ENCODE measurements around the gene MALRD1.

MALRD1 gene

GRCh38 chr10:19158358-19158757 lies 109.8 kb downstream of the MALRD1 start:
- H4K20me1 ChIP-seq (ENCODE audit: insufficient read depth, low read length): no peaks in the 10 kb centered on the region
- H3K4me2 ChIP-seq (ENCODE audit: low read length): no peak overlapping the region
- H3K4me3 ChIP-seq (ENCODE audit: low read length): no peak overlapping the region
- TF ChIP-seq EZH2phosphoT487 (IDR thresholded peaks at IDR 0.05; ENCODE audit: low read depth) (no peak), CTCF (IDR thresholded peaks at IDR 0.05; ENCODE audit: low read depth, low read length) (no peak)
- no peak overlapping the region for H3K9ac ChIP-seq (ENCODE audit: low read length)
- no peaks in the 10 kb centered on the region for H3K79me2 ChIP-seq (ENCODE audit: low read length)
- H3K36me3 ChIP-seq (replicated peaks; ENCODE audit: low read depth, low read length): no peaks in the 10 kb centered on the region
- H3K27ac ChIP-seq (ENCODE audit: low read length): no peak overlapping the region
- H2AFZ ChIP-seq (ENCODE audit: low read depth, low read length): no peak overlapping the region
- no peaks in the 10 kb centered on the region for H3K9me3 ChIP-seq (ENCODE audit: insufficient read depth, low read length)
- H3K27me3 ChIP-seq (ENCODE audit: low read depth, low read length): no peaks in the 10 kb centered on the region
- H3K4me1 ChIP-seq (ENCODE audit: low read length): no peaks in the 10 kb centered on the region

GRCh38 chr10:19158870-19159269 lies 110.3 kb downstream of the MALRD1 start:
- no peaks in the 10 kb centered on the region for H4K20me1 ChIP-seq (ENCODE audit: insufficient read depth, low read length)
- H3K4me3 ChIP-seq (ENCODE audit: low read length): no peak overlapping the region
- no peak for TF ChIP-seq CTCF (IDR thresholded peaks at IDR 0.05; ENCODE audit: low read depth, low read length)
- TF ChIP-seq EZH2phosphoT487 (IDR thresholded peaks at IDR 0.05; ENCODE audit: low read depth): no peak
- no peaks in the 10 kb centered on the region for H3K27me3 ChIP-seq (ENCODE audit: low read depth, low read length)
- H3K27ac ChIP-seq (ENCODE audit: low read length): no peak overlapping the region
- H2AFZ ChIP-seq (ENCODE audit: low read depth, low read length): no peak overlapping the region
- no peaks in the 10 kb centered on the region for H3K9me3 ChIP-seq (ENCODE audit: insufficient read depth, low read length)
- no peaks in the 10 kb centered on the region for H3K36me3 ChIP-seq (replicated peaks; ENCODE audit: low read depth, low read length)
- H3K79me2 ChIP-seq (ENCODE audit: low read length): no peaks in the 10 kb centered on the region
- no peak overlapping the region for H3K9ac ChIP-seq (ENCODE audit: low read length)
- no peak overlapping the region for H3K4me2 ChIP-seq (ENCODE audit: low read length)
- no peaks in the 10 kb centered on the region for H3K4me1 ChIP-seq (ENCODE audit: low read length)

GRCh38 chr10:19164461-19164860 lies 115.9 kb downstream of the MALRD1 start:
- H3K36me3 ChIP-seq (replicated peaks; ENCODE audit: low read depth, low read length): no peaks in the 10 kb centered on the region
- no peaks in the 10 kb centered on the region for H3K4me1 ChIP-seq (ENCODE audit: low read length)
- H3K4me3 ChIP-seq (ENCODE audit: low read length): no peak overlapping the region
- no peak overlapping the region for H3K9ac ChIP-seq (ENCODE audit: low read length)
- TF ChIP-seq CTCF (IDR thresholded peaks at IDR 0.05; ENCODE audit: low read depth, low read length) (no peak), EZH2phosphoT487 (IDR thresholded peaks at IDR 0.05; ENCODE audit: low read depth) (no peak)
- H4K20me1 ChIP-seq (ENCODE audit: insufficient read depth, low read length): no peaks in the 10 kb centered on the region
- no peaks in the 10 kb centered on the region for H3K27me3 ChIP-seq (ENCODE audit: low read depth, low read length)
- H2AFZ ChIP-seq (ENCODE audit: low read depth, low read length): no peak overlapping the region
- no peaks in the 10 kb centered on the region for H3K79me2 ChIP-seq (ENCODE audit: low read length)
- H3K9me3 ChIP-seq (ENCODE audit: insufficient read depth, low read length): no peaks in the 10 kb centered on the region
- H3K27ac ChIP-seq (ENCODE audit: low read length): no peak overlapping the region
- H3K4me2 ChIP-seq (ENCODE audit: low read length): no peak overlapping the region

DNA sequence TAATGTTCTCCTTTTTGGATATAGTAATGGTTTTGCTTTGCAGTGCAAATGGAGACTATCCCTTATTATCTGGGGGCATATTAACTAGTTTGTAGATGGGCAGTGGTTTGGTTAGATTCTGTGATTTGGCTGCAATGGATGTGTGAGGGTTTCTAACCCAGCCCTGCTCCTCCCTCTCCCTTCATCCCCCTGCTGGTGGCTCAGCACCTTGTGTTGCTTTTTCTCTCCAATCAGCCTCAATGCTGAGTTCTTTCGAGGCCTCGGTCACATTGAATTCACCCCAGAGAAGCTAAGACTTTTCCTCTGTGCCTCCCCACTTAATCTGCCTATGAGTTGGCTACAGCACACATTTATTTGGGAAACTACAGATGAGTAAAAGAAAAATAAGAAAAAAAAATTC lies 120.0 kb downstream of the MALRD1 start:
- Histone ChIP-seq H3K4me3 (ENCODE audit: low read length) (no peak overlapping the region), H3K79me2 (ENCODE audit: low read length) (no peaks in the 10 kb centered on the region), H3K36me3 (replicated peaks; ENCODE audit: low read depth, low read length) (no peaks in the 10 kb centered on the region), H3K27me3 (ENCODE audit: low read depth, low read length) (no peaks in the 10 kb centered on the region), H3K4me2 (ENCODE audit: low read length) (no peak overlapping the region), H3K9me3 (ENCODE audit: insufficient read depth, low read length) (no peaks in the 10 kb centered on the region), H3K9ac (ENCODE audit: low read length) (no peak overlapping the region), H3K27ac (ENCODE audit: low read length) (no peak overlapping the region), H3K4me1 (ENCODE audit: low read length) (no peaks in the 10 kb centered on the region), H4K20me1 (ENCODE audit: insufficient read depth, low read length) (no peaks in the 10 kb centered on the region), H2AFZ (ENCODE audit: low read depth, low read length) (no peak overlapping the region)
- TF ChIP-seq CTCF (IDR thresholded peaks at IDR 0.05; ENCODE audit: low read depth, low read length) (no peak), EZH2phosphoT487 (IDR thresholded peaks at IDR 0.05; ENCODE audit: low read depth) (no peak)

All from OCI-LY3 (cell line).